Activated CD8-positive, alpha-beta memory T cell treated with anti-CD3 and anti-CD28 coated beads for 24 hours (primary cell): ENCODE results near the gene EPHX1.
"Not testable (repeated sequence)": the region's sequence is repeated elsewhere in the genome, so short reads cannot be mapped to it uniquely, and the experiment has no call there.

Experiments used
- DNase-seq: peaks from one replicate; pipeline ENCODE4 v3.0.0-alpha.2; 2020

Gene EPHX1

DNA sequence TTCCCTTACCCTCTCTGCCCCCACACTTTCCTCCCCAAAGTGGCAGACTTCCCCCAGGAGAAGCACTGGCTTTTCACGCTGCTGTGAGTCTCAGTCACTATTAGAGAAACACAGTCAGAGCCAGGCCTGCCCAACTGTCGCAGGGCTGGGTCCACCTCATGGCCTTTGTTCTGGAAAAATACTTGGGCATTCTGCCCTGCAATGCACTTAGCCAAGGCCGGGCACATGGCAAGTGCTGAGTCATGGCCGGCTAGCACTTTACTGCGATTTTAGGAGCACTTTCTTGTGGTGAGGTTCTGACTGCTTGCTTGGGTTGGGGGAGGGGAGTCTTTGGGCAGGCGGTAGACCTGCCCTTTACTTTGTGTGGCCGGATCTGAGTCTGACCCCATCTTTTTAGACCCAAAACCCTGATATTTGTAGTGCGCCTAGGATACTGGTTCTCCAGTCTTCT, 7.7 kb downstream of the EPHX1 start:
- no peak for DNase-seq

DNA sequence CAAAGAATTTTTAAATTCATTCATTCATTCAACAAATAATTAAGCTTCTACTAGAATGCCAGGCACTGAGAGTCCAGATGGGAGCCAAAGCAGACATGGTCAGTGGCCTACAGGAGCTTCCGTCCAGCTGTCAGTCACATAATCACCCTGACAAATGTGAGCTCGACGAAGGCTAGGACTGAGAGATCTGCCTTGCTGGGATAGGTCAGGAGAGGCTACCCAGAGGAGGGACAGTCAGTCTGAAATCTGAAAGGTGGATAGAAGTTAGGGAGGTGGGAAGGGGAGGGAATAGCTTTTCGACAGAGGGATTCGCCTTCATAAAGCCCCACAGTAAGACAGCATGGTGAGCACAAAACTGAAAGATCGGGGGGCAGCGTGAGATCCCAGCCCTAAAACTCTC, 8.3 kb downstream of the EPHX1 start:
- DNase-seq = no peak

DNA sequence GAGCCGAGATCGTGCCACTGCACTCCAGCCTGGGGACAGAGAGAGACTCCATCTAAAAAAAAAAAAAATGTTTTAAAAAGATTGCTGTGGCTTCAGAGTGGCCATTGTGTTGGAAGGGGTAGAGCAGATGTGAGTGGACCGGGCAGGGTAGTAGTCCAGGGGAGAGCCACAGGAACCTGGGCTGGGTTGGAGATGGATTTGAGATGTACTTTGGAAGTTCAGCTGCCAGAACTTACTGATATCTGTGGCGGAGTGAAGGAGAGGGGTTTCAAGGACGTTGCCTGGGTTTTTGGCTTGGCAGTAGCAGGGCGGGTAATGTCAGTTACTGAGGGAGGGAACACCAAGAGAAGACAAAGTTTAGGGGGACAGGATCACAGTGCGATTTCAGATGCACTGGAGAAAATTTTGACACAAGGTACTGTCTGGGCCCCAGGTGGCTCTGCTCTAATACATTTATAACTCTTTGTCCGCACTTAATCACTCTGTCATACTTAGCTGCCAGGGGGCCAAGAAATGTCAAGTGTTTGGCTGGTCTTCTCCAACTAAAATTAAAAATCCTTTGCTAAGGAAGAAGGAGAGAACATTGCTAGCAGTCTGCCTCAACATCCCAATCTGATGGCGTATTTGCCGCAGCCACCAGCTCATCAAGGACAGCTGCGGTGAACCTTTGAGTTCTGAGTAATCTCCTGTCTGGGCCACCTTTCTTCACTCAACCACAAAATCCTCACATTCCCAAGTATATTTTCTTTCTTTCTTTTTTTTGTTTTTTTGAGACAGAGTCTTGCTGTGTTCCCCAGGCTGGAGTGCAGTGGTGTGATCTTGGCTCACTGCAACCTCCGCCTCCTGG, 9.6 kb downstream of the EPHX1 start:
- no peak for DNase-seq

DNA sequence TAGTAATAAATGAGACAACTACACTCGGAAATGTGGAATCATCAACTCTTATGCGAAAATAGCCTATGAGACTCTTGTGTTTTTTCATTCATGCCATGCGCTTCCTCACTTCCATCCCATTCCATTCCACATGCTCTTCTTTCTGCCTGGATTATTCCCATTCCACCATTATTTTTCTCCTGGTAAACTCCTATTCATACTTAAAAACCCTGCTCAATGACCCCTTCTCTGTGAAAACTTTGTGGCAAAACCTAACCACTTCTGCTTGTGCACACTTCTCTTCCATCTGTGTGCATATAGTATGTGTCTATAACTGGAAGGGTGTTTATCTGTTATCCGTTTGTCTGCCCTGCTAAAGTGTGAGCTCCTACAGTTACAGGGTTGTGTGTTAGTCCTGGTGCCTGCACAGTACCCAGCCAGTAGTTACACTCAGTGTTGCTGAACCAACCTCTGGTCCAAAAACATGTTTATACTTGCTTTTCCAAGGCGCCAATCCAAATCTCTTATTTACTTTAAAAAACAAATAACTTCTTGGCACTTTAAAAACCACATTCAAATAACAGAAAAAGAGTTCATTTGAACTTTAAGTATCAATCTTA, 10.7 kb downstream of the EPHX1 start:
- DNase-seq = no peak

DNA sequence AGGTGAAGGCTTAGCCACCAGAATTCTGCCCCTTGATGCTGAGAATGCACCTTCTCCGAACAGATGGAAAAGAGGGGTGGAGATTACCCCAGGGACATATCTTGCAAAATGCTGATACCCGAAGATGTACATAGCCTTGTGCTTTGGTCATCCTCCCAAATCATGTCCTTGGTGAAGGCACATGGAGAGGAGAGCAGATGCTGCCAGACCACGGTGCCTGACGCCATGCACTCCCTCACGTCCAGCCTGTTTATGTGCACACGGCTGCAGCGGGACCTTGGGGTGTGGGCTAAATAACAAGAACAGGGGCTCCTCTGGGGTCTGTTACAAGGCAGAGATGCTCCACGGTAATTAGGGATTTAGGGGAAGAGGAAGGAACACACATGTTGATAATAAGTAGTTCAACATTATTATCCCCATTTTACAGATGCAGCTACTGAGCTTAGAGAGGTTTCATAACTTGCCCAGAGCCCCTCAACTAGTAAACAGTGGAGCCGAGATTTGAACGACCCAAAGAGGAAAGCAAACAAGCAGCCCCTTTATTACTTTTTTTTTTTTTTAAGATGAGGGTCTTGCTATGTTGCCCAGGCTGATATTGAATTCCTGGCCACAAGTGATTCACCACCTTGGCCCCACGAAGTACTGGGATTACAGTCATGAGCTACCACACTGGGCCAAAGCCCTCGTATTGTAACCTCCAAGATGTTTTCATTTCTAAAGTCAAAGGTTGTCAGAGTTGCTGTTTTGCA, 12.9 kb downstream of the EPHX1 start:
- no peak for DNase-seq

DNA sequence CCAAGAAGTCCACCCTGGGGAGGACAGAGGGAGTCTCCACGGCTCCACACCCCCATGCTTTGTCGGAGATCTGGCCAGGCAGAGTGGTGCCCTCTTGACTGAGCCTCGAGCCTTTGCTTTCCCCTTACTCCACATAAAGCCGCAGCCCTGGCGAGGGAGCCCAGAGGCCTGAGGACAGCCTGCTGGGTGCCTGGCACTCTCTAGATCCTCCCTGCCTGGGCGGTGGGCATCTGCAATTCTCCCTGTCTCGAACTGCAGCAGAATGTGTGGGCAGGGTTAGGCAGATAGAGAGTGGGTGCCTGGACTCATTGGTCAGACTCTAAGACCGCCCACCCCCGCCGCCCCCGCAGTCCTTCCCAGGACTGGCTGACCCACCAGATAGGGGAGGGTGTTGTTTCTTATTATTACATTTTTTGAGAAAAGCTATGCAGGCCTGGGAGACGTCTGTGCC, 13.9 kb downstream of the EPHX1 start:
- DNase-seq = no peak

DNA sequence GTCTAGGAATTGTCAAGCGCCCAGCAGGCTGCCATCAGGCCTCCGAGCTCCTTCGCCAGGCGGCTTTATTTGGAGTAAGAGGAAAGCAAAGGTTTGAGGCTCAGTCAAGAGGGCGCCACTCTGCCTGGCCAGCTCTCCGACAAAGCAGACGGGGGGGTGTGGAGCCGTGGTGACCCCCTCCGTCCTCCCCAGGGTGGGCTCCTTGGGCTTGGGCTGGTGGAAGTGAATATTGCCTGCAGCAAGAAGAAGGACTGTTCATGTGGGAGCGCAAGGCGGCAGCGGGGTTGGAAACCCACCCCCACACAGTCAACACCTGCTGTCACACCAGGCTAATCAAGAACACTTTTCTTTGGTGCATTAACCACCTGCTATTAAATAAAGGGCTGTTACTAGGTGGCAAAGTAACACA, 14.6 kb downstream of the EPHX1 start:
- DNase-seq = no peak

DNA sequence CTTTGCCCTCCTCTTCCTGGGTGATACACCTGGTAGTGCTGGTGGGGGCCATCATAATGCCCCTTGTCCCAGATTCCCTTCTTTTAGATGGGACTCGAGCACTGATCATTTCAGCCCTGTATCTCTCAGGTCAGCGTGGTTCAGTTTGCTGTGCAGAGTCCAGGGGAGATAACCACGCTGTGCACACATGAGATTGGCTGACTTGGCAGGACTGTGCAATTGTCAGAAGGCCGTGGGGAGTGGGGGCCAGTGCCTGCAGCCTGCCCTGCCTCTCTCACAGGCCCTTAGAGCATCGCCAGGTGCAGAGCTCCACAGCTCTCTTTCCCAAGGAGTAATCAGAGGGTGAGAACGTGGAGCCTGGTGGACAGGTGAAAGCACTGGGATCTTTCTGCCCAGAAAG, 15.2 kb downstream of the EPHX1 start:
- DNase-seq = no peak

DNA sequence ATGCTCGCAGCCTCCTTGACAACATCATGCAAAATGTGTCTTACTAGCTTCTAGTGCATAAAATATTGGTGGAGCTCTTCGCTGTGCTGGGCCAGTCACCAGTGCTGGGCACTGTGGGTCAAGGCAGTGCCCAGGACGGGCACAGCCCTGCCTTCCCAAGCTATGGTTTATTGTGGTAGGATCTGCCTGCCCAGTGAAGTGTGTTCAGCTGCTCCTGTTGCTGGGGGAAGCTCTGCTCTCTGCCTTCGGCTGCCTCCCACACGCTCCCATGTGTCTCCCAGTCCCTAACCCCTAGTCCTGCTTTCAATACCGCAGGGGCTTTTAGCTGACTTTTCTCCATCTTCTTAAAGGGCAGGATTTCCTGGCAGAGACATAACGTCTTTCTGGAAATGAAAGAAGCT, 15.7 kb downstream of the EPHX1 start:
- no peak for DNase-seq

DNA sequence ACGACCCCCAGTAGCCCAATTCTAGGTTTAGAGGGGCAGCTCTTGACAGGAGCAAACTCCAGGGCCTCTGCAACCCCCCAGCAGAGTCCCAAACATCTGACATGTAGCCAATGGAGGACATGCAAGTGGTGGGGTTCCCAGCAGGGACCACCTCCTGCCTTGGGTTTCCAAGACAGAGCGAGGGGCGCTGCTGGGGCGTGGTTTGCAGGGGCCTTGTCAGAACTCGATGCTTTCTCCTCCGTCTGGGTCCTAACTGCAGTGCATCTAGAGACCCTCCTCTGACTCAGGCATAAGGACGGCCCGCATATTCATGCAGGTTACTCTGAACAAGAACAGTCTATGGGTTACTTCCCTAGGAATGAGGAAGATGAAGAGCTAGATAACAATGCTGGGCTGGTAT, 17.2 kb downstream of the EPHX1 start:
- DNase-seq = no peak

DNA sequence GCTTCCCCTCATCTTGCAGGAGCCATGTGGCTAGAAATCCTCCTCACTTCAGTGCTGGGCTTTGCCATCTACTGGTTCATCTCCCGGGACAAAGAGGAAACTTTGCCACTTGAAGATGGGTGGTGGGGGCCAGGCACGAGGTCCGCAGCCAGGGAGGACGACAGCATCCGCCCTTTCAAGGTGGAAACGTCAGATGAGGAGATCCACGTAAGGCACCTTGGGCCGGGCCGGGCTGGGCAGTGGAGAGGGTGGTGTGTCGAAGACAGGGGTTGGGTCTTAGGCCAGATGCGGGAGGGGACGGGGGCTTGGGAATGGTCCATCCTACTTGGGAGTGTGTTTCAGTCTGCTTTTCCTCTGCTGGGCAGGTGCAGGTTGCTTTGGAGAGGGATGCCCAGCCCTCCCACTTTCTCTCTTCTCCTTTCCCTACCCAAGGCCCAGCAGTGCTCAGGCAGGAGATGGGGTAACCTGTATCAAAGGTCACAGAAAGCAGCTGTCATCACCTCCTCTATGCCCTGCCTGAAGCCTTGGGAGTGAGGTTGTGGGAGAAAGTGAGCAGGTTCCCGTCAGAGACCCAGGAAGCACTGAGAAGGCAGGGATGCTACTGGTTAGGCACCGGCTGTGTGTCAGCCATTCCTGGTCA, 18.9 kb downstream of the EPHX1 start:
- no peak for DNase-seq

DNA sequence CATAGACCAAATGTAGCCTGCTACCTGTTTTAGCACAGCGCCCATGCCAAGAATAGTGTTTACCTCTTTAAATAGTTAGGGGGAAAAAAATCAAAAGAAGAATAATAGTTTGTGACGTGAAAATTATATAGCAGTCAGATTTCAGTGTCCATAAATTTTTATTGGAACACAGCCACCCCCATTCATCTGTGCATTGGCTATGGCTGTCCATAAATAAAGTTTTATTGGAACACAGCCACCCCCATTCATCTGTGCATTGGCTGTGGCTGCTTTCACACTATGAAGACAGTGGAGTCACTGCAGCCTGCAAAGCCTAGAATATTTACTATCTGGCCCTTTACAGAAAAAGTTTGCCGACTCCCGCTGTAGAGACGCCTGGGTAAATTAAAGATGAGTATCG, 20.9 kb downstream of the EPHX1 start:
- DNase-seq = no peak

DNA sequence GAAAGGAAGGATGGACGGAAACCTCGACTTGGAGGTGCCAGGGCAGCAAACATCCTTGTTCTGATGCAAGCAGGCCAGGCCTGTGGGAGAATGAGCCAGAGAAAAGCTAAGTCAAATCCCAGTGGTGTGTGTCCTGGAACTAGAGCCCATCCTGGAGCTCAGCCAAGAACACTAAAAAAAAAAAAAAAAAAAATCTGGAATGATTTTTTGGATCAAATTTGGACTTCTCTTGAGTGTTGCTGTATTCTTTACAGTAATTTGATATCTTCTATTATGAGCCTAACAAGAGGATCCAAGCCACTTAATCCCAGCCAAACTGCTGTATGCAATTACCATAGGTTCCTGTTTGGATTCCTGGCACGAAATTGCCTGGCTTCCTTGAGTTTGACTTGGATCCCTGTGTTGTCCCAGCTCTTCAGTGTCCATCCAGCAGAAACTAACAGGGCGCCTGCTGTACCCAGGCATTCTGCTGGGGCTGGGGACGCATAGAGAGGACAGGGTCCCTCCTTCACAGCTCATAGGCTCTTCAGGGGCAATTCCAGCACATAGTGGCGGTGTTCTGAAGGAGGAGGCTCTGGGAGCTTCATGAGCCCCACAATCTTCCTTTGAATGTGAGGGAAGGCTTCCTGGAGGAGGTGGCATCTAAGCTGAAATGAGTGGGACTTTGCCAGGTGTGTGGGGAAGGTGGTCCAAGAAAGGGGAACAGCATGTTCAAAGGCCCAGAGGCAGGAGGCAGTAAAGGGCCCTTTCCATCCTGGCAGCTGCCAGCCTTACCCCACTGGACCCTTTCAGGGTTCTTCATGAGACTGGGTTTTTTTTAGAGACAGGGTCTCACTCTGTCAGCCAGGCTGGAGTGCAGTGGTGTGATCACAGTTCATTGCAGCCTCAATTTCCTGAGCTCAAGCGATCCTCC, 24.7 kb downstream of the EPHX1 start:
- DNase-seq = no peak

DNA sequence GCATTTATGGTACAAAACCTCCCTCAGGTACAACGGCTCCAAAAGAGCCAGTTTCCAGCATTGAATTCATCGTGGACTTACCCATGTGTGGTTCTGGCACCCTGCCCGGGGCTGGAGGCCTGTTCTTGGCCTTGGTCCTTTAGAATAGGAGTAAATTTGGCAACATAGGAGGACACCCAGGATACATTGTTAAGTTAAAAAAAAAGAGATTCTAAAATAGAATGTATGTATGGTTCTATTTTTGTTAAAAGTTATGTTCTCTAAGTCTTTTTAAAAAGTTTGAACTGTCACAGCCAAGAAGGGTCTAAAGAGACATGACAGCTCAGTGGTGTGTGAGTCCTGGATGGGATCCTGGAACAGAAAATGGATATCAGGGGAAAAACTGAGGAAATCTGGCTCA, 25.9 kb downstream of the EPHX1 start:
- DNase-seq = no peak

DNA sequence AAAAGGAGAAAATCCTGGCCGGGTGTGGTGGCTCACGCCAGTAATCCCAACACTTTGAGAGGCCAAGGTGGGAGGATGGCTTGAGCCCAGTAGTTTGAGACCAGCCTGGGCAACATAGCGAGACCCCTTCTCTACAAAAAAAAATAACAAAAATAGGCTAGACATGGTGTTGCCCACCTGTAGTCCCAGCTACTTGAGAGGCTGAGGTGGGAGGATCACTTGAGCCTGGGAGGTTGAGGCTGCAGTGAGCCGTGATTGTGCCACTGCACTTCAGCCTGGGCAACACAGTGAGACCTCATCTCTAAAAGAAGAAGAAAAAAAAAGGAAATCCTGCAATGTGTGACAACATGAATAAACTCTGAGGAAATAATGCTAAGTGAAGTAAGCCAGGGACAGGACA, 26.4 kb downstream of the EPHX1 start:
- not testable (repeated sequence) for DNase-seq

DNA sequence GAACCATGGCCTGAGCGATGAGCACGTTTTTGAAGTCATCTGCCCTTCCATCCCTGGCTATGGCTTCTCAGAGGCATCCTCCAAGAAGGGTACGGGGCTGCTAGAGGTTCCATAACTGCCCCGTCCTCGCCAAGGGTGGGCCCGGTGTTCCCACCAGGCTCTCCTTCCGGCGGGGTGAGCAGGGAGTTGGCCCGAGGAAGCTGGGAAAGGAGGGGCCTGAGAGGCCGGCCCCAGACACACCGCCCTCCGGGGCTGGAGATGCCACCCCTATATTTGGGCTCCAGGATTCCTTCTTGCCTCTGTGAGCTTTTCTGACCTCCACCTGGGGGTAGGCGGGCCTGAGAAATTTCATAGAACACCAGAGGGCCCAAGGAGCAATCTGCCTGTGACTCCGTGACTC, 28.9 kb downstream of the EPHX1 start:
- DNase-seq = no peak

DNA sequence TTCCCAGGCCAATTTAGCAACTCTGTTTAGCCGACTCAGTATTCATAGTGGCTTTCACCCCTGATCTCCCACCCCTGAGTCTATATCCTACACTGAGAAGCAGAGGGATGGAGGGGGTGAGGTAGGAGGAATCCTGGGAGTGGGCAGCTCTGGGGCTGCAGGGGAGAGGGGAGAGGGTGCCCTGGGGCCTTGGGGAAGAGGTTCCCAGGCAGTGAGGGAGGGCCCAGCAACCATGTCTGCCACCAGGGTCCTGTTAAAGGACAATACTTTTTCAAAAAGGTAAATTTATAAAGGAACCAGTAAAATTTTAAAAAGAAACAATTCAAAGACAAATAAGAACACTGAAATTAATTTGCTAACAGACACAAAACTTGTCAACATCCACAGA, 30.3 kb downstream of the EPHX1 start:
- DNase-seq = no peak

DNA sequence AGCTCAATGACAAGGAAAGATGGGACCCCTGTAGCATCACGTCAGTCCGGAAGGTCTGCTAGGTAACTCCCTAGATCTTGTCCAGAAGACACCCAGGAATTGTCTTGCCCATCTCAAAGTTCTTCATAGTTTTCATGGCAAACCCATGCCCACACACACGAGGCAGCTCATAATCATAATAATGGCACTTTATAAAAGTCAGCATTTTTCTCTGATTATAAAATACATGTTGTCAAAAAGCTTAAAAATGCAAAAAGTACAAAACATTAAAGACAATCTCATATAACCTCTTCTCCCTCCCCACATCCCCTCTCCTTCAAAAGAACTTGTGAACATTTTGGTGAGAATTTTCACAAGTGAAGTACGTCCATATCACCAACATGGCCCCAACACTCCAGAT, 30.8 kb downstream of the EPHX1 start:
- DNase-seq = no peak

DNA sequence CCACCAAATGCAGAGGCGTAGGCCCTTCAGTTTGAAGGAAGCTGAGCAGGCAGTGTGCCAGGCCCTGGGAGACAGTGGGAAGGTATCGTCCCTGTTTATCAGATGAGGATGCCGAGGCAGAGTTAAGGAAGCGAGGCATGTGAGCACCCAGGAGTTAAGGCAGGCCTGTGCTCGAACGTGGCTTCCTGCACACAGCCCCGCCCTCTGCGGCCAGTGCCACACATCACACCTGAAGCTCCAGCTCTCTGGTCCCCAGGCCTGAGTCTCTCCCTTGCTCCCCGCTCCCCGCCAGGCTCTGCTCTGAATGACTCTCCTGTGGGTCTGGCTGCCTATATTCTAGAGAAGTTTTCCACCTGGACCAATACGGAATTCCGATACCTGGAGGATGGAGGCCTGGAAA, 32.1 kb downstream of the EPHX1 start:
- DNase-seq = no peak

DNA sequence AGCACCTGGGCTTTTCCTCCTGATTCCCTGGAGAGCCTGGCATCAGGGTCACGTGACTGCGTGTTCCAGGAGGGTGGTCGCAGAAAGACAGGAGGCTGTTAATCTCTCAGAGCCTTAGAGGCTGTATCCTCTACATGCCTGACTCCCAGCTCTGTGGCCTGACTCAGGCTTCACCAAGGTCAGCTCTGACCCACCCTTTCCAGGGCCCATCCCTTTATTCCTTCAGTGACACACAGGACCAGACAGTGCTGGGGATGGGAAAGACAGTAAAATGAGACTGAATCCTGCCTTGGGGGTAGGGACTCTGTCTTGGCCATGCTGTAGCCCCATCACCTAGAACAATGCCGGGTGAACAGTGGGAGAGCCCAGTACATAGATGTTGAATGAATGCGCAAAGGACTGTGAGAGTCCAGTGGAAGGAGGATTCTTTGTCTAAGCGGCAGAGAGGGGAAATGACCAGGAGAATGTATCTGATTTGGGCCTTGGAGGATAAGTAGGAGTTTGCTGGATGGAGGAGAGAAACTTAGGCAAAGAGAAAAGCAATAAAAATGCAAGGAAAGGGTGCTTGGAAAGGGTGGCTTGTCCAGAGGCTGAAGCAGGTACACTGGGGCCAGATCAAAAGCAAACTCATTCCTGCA, 33.0 kb downstream of the EPHX1 start:
- no peak for DNase-seq

DNA sequence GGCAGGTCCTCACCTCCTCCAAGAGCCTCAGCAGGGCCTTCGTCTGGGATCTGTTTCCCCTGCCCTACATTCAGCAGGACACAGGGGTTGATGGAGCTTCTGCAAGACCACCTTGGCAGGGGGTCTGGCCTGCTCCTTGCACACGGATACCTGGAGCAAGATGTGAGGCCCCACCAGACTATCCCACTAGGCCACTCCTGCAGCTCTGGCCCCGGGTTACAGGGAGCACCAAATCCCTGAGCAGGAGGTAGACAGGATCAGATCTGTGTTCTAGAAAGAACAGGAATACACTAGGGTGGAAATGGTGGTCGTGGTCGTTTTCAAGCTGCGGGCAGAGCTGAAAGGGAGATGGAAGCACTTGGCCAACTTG, 33.5 kb downstream of the EPHX1 start:
- no peak for DNase-seq
